K562 (cell line): ENCODE data around the gene PACS2. TPM values are rescaled to one million over a fixed set of nuclear protein-coding genes. Genes with fewer than 3 reads are reported as not detected.

Experiments used
- ATAC-seq: fragments of 200-7000 bp; cut with Tn5 transposase; 3 replicates; pipeline ENCODE4 v1.9.1; 2020; ENCODE audit warnings: moderate library complexity
- BruUV-seq: library from RNA; stranded (reverse); fragments of 400-500 nt; replicated peaks from 2 replicates; lab custom pipeline; 2021; lab: Mats Ljungman, UMichigan
- CTCF ChIA-PET: fragments of 300-600 bp; formaldehyde crosslinking; extraction: SDS; loops from one replicate; lab custom pipeline; 2021; ENCODE audit warnings: low intra/inter-chr PET ratio; lab: Yijun Ruan, JAX
- POLR2A ChIA-PET: fragments of 300-600, 350-650 bp; sonication (Branson Sonifier 250); formaldehyde crosslinking; extraction: SDS; loops from one replicate; lab custom pipeline; 2021; ENCODE audit warnings: antibody characterized with exemption, inconsistent platforms; lab: Yijun Ruan, JAX
- DNase-seq, 4 experiments: peaks; one replicate each; pipeline versions ENCODE4 v3.0.0 to v3.0.0-alpha.2; 2011 to 2018; ENCODE audit warnings: low spot score in 3 of 4, mixed read lengths in 3 of 4; ENCODE audit errors: extremely low read depth in 1 of 4
- FAIRE-seq: peaks from 2 replicates; lab custom pipeline; 2011; peaks lifted over from hg19 to GRCh38; lab: Jason Lieb, UNC
- H2AFZ ChIP-seq: 2 replicates; pipeline ENCODE4 v1.6.0; 2011; ENCODE audit warnings: low read depth, low read length, control low read depth, inconsistent platforms
- H3K27ac ChIP-seq: fragments of 200-600 bp; 3 replicates; pipeline ENCODE4 v1.8.0; 2011; ENCODE audit warnings: low read depth, mild to moderate bottlenecking, control low read depth, inconsistent platforms, low read length, moderate library complexity, mixed read lengths; ENCODE audit errors: extremely low read depth
- H3K27me3 ChIP-seq, 2 experiments: fragments of 300-600 bp in 1 of 2; 2 replicates in 1 of 2; 3 replicates in 1 of 2; pipeline versions ENCODE4 v1.6.0 to v1.8.0; 2011; ENCODE audit warnings: inconsistent platforms in 2 of 2, low read length in 2 of 2, mild to moderate bottlenecking in 1 of 2, mixed read lengths in 1 of 2, moderate library complexity in 1 of 2; ENCODE audit not compliant: control insufficient read depth in 2 of 2, insufficient read depth in 2 of 2
- H3K36me3 ChIP-seq: fragments of 300-600 bp; 3 replicates; pipeline ENCODE4 v1.8.0; 2011; ENCODE audit warnings: mild to moderate bottlenecking, low read length, inconsistent platforms; ENCODE audit not compliant: control insufficient read depth, insufficient read depth
- H3K4me1 ChIP-seq, 2 experiments: fragments of 200-600 bp in 1 of 2; replicated peaks in 1 of 2; 2 replicates in 1 of 2; 3 replicates in 1 of 2; pipeline versions ENCODE4 v1.5.1 to v1.8.0; 2011; ENCODE audit warnings: inconsistent platforms in 2 of 2, low read length in 2 of 2, mild to moderate bottlenecking in 1 of 2, mixed read lengths in 1 of 2, moderate library complexity in 1 of 2; ENCODE audit not compliant: control insufficient read depth in 2 of 2, insufficient read depth in 2 of 2
- H3K4me2 ChIP-seq: 2 replicates; pipeline ENCODE4 v1.6.1; 2011; ENCODE audit warnings: low read length, control low read depth, inconsistent platforms, mixed read lengths; ENCODE audit not compliant: insufficient read depth
- H3K4me3 ChIP-seq: fragments of 200-600 bp; sonication (generic), shearing (Covaris generic); 2 replicates; pipeline ENCODE4 v1.5.1; 2016; ENCODE audit warnings: control low read depth, inconsistent platforms
- H3K79me2 ChIP-seq: fragments of 200-600 bp; 3 replicates; pipeline ENCODE4 v1.8.0; 2011; ENCODE audit warnings: low read length, inconsistent platforms; ENCODE audit not compliant: control insufficient read depth, insufficient read depth
- H3K9ac ChIP-seq, 2 experiments: 2 replicates each; pipeline versions ENCODE4 v1.6.0 to v1.6.1; 2011; ENCODE audit warnings: low read depth in 2 of 2, low read length in 2 of 2, control low read depth in 1 of 2, inconsistent platforms in 1 of 2, mild to moderate bottlenecking in 1 of 2, mixed read lengths in 1 of 2; ENCODE audit not compliant: insufficient read depth in 1 of 2
- H3K9me1 ChIP-seq: one replicate; pipeline ENCODE4 v1.6.0; 2011; ENCODE audit warnings: inconsistent platforms, mild to moderate bottlenecking, low read length, moderate library complexity; ENCODE audit not compliant: control insufficient read depth, insufficient read depth
- H3K9me3 ChIP-seq: replicated peaks from 2 replicates; pipeline ENCODE4 v1.5.1; 2011; ENCODE audit warnings: low read depth, low read length, inconsistent platforms; ENCODE audit not compliant: control insufficient read depth, insufficient read depth
- H4K20me1 ChIP-seq: replicated peaks from 2 replicates; pipeline ENCODE4 v1.6.1; 2011; ENCODE audit warnings: low read length, inconsistent platforms, mixed read lengths; ENCODE audit not compliant: control insufficient read depth, insufficient read depth
- ATF2 ChIP-seq: sonication (generic); formaldehyde crosslinking; IDR thresholded peaks from 2 replicates; pipeline ENCODE4 v1.8.1; 2022; ENCODE audit warnings: missing genetic modification reagents
- CUX1 ChIP-seq: fragments of 200-800 bp; sonication (Bioruptor generic); IDR thresholded peaks from 2 replicates; pipeline ENCODE4 v1.6.1; 2016; ENCODE audit warnings: missing genetic modification characterization, missing compliant biosample characterization
- HES1 ChIP-seq: fragments of 450-650 bp; IDR thresholded peaks from 2 replicates; pipeline ENCODE4 v1.6.1; 2016; ENCODE audit warnings: low read depth, mild to moderate bottlenecking, moderate library complexity
- HMGXB4 ChIP-seq: sonication (generic); formaldehyde crosslinking; IDR thresholded peaks from 2 replicates; pipeline ENCODE4 v1.8.1; 2023; ENCODE audit warnings: mild to moderate bottlenecking, missing genetic modification reagents
- KLF1 ChIP-seq: fragments of 450-650 bp; IDR thresholded peaks from 2 replicates; pipeline ENCODE4 v1.6.1; 2016; ENCODE audit warnings: missing genetic modification characterization, missing compliant biosample characterization
- SRF ChIP-seq, 2 experiments: fragments of 250-450, 450-650 bp in 1 of 2; sonication (Bioruptor Pico) in 1 of 2; sonication (generic) in 1 of 2; formaldehyde crosslinking; IDR thresholded peaks; 2 replicates each; pipeline versions ENCODE4 v1.5.0 to v1.5.1; 2020 to 2022; ENCODE audit warnings: mild to moderate bottlenecking in 1 of 2, missing genetic modification reagents in 1 of 2
- ZHX1 ChIP-seq: fragments of 150-350 bp; conservative IDR thresholded peaks from 2 replicates; pipeline ENCODE4 v1.6.1; 2014; ENCODE audit warnings: low read length
- WGBS: fragments of 100-300 bp; shearing (Covaris generic); methylation state at CpG from one replicate; pipeline ENCODE4 v1.1.6; 2016; ENCODE audit warnings: low coverage, mixed read lengths; ENCODE audit not compliant: insufficient coverage; ENCODE audit errors: missing lambda C conversion rate; 5-methylcytosine and 5-hydroxymethylcytosine counted together
- in situ Hi-C: fragments of 300-500 bp; cut with MboI; formaldehyde crosslinking; loops from 4 replicates; pipeline ENCODE4 v1.15.0; 2018; ENCODE audit warnings: inconsistent platforms, mixed read lengths
- intact Hi-C: fragments of 100-400 bp; cut with micrococcal nuclease; formaldehyde crosslinking; loops from 2 replicates; pipeline ENCODE4 v1.14.2; 2022
- polyA plus RNA-seq, 8 experiments: library from polyadenylated mRNA; depleted of rRNA in 4 of 8; stranded (reverse) in 5 of 8; unstranded in 3 of 8; fragments of >200 nt; fragmentation: Nextera tagmentation in 2 of 8; fragmentation: Illumina TruSeq in 1 of 8; extraction: Ambion mirVana in 2 of 8; extraction: Trizol in 1 of 8; gene quantifications; 2 replicates each; pipeline versions ENCODE4 v1.2.1 to v1.2.3, GENCODE V29; 2011 to 2014; ENCODE audit warnings: inconsistent platforms in 1 of 8, missing spikeins in 1 of 8
- total RNA-seq, 7 experiments: library from RNA; depleted of rRNA in 6 of 7; stranded (reverse); fragments of >200 nt in 6 of 7; fragmentation: Illumina TruSeq in 2 of 7; extraction: Trizol in 2 of 7; gene quantifications; 2 replicates each; pipeline versions ENCODE4 v1.2.1 to v1.2.3, GENCODE V29; 2011 to 2021; ENCODE audit warnings: low replicate concordance in 1 of 7

Gene PACS2
- total and polyA plus RNA-seq, 9 of the 15 experiments (the other 6 are each of a cell fraction or from before 2014, with no cell fraction given), result 0.11 to 20.8 (median 9.9) TPM

GRCh38 chr14:105384041-105384557 is 69.6 kb downstream of the PACS2 start:
- H3K27me3 ChIP-seq, result no peaks in the 10 kb centered on the region
- no peaks in the 10 kb centered on the region for H3K79me2 ChIP-seq
- in situ Hi-C loops (no loop called here), intact Hi-C loops (no loop called here)
- H3K9ac ChIP-seq, result no peak overlapping the region
- no peak overlapping the region for H2AFZ ChIP-seq
- DNase-seq (no peak), FAIRE-seq (no peak), ATAC-seq (no peak)
- no peaks in the 10 kb centered on the region for H3K36me3 ChIP-seq
- no peak overlapping the region for H3K4me3 ChIP-seq
- no peaks in the 10 kb centered on the region; the same call in 1 of the 2 replicates for H4K20me1 ChIP-seq
- H3K9me1 ChIP-seq, result no peaks in the 10 kb centered on the region
- H3K9me3 ChIP-seq, result no peaks in the 10 kb centered on the region
- no peak overlapping the region for H3K4me2 ChIP-seq
- POLR2A ChIA-PET, result interaction anchor here (0.7 to 1.1 kb wide), 2 partner anchors 19 to 177 kb away, joined by 3 to 4 read pairs; no protein-coding TSS in a partner anchor
- H3K4me1 ChIP-seq, result peaks cover 0 to 19% of the 10 kb centered on the region in 2 experiments; a peak in 2 of 5 replicates
- whole genome bisulfite sequencing, result 84% methylated on average over 7 of the region's 23 CpGs
- CTCF ChIA-PET, result no interaction called here
- BruUV-seq, result no TSS peak
- no peak overlapping the region for H3K27ac ChIP-seq
- TF ChIP-seq ATF2 (CRISPR knock-in tag) (no peak), SRF (CRISPR knock-in tag; IDR thresholded peaks at IDR 0.05) (no peak), ZHX1 (no peak), CUX1 (no peak), HMGXB4 (no peak), KLF1 (tag) (no peak), HES1 (no peak)
